RPMI7951 (cell line): ENCODE results near the gene SH2B2. TPM values are rescaled to one million over a fixed set of nuclear protein-coding genes. Genes with fewer than 3 reads are reported as not detected.
"Not testable (repeated sequence)": the region's sequence is repeated elsewhere in the genome, so short reads cannot be mapped to it uniquely, and the experiment has no call there.

Experiments used
- DNase-seq: peaks from one replicate; pipeline ENCODE4 v3.0.0-alpha.2; 2012; ENCODE audit warnings: low read depth
- total RNA-seq: library from RNA; depleted of rRNA; stranded (reverse); fragments of >200 nt; shearing (Covaris generic); gene quantifications from 2 replicates; pipeline ENCODE4 v1.2.3, GENCODE V29; 2014

The SH2B2 gene
- total RNA-seq, 1 experiment from 2014 or later, result 0.84 TPM

DNA sequence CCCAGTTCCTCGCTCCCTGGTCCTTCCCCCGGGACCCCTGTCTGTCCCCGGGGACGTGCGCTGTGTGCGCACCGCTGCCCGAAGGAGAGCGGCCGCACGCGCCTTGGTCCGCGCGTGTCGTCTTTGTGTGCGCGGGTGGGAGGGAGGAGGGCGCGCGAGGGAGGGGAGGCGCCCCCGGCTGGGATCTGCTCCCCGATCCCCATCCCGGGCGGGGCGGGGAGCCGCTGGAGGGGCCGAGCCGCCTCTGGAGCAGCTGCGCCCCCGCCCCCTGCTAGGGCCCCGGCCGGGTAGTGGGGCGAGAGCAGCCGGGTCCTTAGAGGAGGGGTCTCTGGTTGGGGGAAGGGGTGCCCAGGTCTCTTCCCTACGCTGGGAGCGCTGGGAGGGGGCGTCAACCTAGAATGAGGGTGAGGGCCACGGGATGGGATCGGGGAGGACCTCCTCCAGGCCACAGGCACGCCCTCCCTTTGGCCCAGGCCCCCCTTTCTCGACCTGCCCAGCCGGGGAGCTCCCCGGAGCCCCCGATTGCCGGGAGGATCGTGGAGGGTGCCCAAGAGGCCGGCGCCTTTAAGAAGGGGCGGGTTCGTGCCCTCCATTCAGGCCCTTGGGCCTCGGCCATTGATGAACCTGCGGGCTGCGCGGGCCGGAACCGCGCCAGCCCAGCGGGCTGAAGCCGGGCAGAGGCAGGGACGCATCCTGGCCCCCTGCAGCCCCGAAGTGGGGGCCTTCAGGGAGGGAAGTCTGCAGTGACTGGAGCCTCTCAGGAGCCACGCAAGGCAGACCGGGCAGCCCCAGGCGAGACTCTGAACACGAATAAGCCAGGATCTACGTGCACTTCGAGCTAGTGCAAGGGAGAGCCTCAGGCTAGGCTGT, 678 bp downstream of the SH2B2 start:
- peak; percentile 46 for DNase-seq

DNA sequence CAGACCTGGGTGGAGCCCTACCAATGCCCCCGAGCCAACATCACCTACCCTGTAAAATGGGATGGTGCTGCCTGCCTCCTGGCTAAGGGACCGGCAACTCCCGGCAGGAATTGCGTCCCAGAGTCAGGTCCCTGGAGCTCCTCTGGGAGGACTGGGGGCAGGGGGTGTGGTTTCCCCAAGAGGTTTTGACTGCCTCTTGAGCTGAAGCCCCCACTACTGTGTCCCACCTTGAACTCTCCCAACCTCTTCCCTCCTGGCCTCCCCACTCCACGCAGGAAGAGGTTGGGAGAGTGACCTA, 1.3 kb downstream of the SH2B2 start:
- DNase-seq, result no peak

DNA sequence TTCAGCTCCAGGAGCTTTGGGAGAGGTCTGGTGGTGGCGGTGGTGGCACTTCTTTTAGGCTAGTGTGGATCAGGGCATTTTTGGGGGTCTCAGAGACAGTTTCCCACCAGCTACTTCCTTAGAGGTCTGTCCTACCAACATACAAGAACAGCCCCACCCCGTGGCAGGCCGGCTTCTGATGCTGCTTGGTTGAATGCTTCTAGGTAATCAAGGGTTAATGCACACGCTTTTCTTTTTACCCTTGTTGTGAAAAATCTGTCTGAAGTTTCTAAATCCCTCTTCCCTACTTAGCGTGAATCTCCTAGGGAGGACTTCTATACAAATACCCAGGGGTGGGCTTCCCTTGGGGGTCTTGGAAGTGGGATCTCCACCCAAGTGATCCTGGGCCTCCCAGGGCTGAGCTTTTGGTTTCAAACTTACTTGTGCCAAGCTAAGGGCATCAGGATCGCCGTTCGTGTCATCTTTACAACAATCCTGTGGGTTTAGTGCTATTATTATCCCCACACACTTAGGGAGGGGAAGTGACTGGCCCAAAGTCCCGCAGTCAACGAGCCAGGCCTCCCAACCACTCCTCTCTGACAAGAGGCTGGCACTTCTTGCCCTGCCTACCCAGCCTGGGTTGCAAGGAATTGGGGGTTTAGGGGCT, 1.7 kb downstream of the SH2B2 start:
- peak; percentile 16 for DNase-seq

DNA sequence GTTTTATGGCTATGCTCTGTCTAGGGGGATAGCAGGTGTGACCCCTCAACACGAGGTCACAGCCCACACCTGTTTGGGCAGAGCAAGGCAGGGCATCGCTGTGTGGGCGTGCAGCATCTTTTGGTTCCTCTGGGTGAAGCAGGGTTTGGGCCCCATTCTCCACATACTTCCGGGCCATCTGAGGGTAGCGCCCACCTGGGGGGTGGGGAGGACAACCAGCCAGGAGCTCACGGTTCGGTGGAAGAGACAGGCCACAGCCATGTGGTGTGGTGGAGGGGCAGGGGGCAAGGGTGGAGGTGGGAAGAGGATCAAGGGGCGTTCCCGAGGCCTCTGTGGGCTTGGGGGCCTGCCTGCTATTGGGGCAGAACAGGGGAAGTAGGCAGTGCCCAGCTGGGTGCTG, 2.4 kb downstream of the SH2B2 start:
- DNase-seq, result no peak

DNA sequence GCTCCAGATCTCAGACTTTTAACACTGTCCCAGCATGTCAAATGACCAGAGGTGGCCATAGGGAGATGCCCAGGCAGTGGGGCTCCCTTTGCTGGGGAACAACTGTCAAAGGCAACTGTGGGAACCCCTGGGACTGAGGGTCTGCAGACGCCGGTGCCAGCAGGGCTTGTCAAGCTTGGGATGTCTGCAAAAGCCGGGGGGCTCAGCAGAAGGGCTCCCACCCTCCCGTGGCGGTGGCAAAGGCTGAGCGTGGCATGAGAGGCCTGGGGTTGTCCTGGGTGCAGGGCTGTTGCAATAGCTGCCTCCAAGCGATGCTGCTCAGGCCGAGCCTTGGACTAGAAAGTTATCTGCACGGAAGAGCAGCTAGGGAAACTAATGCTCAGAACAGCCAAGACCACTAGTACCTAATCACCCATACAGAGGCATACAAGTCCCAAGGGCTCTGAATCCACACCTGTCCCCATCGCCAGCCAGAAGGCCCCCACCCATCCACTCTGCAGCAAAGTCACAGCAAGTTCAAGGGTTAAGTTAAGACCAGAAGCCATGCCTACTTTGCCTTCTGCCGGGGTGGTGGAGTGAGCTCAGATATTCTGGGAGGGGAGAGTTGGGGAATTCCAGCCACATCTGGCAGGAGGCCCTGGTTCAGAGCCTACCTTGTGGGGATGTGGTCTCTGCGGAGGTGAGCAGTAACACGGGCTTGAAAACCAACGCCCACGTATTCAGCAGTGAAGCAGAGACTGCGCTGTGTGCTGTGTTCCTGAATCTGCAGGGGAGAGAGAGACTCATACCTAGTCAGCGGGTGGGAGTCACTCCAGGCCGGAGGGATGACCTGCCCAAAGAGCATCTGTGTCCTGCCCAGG, 4.6 kb downstream of the SH2B2 start:
- no peak for DNase-seq

DNA sequence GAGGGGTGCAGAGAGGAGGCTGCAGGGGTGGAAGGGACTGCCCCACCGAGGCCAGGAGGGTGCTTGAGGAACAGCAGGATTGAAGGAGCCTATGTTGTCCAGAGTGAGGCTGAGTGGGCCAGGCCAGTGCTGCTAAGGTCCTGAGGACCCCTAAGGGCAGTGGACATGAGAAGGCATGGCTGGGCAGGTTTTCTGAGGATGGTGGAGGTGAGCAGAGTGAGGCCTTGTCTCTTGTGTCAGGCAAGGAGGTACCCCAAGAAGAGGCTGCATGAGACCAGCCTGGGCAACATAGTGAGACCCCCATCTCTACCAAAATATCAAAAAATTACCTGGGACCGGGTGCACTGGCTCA, 5.2 kb downstream of the SH2B2 start:
- DNase-seq, result no peak

DNA sequence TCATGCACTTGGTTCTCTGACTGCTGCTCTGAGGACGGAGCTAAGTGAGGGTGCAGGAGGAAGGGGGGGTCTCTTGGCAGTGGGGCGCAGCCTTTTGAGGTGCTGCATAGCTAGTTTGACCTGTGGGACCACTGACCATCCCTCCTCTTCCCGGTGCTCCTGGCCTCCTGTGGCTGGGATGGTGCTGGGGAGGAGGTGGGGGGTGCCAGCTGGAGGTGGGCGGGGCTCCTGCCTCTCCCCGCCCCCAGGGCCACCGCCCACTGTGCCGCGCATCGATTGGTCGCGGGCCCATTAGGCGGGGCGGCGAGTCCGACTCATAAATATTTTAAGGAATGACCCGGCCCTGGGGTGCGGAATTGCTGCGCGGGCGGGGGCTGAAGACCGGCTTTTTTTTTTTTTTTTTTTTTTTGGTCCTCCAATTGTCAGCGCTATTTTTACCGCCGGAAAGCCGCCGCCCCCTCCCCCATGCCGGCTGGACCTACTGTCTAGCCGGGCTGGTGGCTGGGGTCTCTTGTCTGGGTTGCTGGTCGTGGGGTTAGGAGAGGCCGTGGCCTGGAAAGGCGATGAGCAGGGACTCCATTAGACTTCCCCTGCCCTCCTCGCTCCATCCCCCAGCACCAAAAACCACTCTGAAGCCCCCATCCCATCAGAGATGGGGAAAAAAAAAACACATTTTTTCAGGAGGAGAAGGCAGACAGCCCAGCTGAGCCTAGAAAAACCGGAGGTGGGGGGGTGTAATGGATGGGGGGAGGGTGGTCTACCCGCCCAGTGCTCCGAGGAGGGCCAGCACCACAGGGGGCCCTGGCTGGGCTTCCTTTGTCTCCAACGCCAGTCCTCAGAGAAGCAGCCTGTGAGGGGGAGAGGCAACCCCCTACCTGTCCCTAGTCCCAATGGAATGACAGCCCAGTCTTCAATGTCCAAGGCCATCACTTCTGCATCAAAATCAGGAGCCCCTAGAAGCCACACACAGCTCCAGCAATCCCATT, 6.4 kb downstream of the SH2B2 start:
- no peak for DNase-seq

DNA sequence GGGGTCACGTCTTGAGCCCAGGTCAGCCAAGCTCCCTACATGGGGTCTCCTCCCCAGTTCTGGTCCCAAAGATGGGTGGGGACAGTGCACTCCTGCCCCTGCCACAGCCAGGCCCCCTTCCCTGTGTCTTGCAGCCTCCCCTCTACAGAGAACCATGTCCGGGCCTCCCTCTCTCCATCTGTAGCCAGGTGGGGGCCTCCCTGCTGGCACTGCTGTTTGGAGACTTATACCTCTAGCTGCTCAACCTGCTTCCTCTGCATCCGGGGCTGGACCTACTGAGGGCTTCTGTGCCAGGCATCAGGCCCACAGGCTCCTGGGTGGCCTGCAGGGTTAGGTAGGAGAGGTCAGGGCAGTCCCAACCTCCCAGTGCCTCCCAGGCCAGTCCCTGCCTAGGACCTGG, 7.9 kb downstream of the SH2B2 start:
- no peak for DNase-seq

DNA sequence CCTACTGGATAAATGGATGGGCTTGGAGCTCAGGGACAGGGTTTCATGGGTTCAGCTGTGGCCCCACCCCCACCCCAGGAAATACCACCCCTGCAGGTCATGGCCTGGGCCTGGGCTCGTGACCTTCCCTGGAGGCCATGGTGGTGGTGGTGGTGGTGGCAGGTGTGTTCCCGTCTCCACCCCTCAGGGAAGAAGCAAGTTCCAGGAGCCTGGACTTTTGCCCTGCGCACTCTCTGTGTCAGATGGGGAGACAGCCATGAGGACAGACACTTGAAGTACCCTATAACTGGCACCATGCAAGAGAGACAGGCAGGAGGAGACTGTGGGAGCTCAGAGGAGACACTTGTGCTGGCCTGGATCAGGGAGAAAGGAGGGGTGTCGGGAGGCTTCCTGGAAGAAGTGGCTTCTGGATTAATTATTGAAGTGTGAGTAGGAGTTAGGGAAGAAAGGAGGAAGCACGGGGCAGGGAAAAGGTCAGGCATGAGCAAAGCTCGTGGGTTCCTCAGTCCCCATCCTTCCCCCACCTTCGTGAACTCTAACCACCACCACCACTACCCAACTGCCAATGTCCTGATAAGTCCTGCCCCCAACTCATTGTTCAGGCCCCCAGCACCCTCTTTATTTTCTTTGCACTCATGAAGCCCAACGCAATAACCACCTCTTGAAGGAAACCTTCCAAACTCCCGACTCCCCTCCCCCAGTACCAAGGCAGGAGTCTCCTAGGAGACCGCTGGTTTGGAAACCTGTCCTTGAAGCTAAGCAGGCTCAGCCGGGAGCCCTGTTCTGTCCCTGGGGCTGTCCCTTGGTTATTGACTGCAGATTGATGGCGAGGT, 8.9 kb downstream of the SH2B2 start:
- DNase-seq, result no peak

DNA sequence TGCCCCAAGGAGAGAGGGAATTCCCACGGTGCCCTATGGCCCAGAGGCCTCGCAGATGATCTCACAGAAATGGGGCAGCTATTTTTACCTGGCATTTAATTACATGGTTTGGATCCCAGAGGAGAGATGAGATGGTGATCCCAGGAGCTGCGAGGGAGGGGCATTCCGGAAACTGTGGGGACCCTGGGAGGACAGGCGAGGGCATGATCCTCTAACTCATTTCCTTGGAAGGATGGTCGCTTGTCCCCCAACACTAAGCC, 9.4 kb downstream of the SH2B2 start:
- DNase-seq, result no peak

DNA sequence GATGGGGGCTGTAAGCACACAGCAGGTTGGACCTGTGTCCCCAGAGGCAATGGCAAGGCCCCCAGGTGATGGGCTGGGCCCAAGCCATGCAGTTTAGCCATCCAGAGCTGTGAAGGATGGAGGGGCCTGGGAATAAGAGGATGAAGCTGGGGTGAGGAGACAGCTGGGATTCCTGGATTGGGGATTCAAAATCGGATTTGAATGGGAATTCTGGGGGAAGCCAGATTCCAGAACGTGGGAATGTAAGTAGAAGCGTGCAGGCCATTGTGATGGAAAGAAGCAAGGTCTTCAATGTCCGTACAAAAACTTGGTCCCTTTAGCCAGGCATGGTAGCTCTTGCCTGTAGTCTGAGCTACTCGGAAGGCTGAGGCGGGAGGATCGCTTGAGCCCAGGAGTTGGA, 9.8 kb downstream of the SH2B2 start:
- DNase-seq, result no peak

DNA sequence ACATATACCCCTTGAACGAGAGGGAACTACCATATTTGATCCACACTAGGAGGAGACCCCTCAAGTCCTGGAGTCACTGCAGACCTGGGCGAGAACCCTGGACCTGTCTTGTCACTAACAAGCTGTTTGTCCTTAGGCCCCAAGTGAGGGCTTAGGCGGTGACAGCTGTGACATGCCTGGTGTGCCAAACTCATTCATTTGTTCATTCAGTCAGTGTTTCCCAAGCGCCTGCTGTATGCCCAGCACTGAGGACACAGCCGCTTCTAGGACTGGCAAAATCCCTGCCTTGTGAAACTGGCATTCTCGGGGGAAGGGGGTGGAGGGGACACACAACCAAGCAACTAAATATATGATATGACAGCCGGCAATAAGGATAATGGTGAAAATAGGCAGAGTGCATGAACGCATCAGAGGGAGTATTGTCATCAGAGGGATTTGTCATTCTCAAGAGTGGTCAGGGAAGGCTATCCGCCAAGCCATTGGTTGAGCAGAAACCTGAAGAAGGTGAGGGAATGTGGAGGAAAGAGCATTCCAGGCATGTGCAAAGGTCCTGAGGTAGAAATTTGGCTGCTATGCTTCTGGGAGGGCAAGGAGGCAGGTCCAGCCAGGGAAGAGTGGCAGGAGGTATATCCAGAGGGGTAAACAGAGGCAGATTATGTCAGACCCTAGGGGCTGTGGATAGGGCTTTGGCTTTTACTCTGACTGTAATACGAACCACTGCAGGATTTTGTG, 11.0 kb downstream of the SH2B2 start:
- no peak for DNase-seq

DNA sequence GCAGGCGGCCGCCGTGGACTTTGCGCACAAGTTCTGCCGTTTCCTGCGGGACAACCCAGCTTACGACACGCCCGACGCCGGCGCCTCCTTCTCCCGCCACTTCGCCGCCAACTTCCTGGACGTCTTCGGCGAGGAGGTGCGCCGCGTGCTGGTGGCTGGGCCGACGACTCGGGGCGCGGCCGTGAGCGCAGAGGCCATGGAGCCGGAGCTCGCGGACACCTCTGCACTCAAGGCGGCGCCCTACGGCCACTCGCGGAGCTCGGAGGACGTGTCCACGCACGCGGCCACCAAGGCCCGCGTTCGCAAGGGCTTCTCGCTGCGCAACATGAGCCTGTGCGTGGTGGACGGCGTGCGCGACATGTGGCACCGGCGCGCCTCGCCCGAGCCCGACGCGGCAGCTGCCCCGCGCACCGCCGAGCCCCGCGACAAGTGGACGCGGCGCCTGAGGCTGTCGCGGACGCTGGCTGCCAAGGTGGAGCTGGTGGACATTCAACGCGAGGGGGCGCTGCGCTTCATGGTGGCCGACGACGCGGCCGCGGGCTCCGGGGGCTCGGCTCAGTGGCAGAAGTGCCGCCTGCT, 14.1 kb downstream of the SH2B2 start:
- no peak for DNase-seq

DNA sequence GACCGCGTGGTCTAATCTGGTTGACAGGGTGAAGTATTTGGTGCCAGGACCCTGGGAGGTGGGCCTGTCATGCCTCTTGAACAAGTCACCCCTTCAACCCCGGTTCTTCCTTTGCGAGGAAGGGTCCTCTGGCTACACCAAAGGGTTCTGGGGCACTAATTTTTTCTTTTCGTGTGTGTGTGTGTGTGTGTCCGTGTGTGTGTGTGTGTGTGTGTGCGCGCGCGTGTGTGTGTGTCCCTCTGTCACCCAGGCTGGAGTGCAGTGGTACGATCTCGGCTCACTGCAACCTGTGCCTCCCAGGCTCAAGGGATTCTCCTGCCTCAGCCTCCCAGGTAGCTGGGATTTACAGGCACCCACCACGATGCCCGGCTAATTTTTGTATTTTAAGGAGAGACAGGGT, 14.7 kb downstream of the SH2B2 start:
- DNase-seq, result not testable (repeated sequence)

DNA sequence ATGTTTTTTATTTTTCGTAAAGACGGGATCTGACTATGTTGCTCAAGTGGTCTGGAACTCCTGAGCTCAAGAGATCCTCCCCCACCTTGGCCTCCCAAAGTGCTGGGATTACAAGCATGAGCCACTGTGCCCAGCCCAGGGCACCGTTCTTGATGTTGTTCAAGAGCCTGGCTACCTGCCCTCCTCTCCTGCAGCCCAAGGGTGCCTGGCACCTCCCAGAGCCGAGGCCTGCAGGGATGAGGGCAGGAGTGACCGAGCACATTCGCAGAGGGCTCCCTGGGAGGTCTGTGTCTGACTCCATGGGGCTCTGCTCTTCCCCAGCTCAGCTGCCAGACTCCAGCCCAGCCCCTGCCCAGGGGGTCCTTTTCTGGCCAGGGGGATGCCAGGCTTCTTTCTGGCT, 15.4 kb downstream of the SH2B2 start:
- no peak for DNase-seq

DNA sequence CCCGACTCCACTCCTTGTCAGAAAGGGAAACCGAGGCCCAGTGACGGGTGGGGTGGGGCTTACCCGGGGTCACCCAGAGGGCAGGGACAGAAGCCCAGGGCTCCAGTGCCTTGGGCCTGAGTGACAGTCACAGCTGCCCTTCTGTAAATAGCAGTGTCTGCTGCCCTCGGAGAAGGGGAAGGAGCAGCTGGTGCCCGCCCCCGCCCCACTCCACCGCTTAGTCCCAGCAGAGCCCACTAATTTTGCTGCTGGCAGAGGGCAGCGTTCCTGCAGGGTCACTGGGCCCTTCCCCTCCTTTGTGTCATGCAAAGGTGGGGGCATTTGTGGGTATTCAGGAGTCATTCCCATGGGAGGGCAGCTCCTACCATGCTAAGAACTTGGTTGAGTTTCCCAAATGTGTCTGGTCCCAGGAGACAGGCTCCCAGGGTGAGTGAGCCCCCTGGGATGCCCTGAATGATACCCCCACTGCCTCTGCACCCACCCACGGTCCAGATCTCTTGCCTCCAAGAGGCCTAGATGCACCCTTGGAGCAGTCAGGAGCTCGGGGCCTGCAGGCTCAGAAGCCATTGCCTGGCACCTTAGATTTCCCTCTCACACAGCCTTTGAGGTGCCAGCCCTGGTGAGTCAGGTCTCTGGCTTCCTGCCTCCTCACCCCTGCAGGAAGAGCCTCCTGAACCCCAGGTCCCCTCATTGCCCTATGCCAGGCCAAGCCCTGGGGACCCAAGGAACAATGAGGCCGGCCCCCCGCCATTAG, 17.2 kb downstream of the SH2B2 start:
- no peak for DNase-seq

DNA sequence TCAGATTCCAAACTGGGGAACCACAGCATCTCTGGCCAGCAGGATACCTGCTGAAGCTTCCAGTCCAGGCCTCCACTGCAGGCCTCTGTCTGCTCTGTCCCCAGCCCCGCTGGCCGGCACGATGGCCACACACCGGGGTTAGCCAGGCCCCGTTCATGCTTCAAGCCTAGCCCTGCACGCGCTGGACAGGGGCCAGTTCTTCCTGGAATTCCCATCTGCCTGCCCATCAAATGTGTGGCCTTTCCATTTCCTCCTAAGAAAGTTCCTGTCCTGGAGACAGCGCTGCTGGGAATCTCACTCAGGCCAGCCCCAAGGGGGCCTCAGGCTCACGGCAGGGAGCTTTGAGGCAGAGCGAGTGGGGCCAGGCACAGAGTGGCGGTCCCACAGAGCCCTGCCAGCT, 18.0 kb downstream of the SH2B2 start:
- no peak for DNase-seq

DNA sequence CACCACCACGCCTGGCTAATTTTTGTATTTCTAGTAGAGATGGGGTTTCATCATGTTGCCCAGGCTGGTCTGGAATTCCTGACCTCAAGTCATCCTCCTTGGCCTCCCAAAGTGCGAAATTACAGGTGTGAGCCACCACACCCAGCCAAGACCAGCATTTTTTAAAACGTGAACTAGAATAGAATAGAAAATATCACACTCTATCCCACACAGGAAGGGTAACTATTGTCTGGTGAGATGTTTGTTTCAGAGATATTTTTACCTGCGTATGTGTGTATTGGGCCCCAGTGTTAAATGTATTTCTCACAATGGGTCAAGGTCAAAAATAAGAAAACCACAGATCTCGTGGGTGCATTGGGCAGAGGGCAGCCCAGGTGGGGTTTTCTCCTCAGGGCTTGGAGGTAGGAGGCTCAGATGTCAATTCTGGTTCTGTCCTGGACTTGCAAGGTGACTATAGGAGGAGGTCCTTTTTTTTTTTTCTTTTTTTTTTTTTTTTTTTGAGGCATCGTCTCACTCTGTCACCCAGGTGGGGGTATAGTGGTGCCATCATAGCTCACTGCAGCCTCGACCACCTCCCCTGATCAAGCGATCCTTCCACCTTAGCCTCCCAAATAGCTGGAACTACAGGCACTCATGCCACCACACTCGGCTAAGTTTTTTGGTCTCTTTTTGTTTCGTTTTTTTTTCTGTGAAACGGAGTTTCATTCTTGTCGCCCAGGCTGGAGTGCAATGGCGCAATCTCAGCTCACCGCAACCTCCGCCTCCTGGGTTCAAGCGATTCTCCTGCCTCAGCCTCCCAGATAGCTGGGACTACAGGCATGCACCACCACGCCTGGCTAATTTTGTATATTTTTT, 19.0 kb downstream of the SH2B2 start:
- no peak for DNase-seq
